GM21619 (cell line): ENCODE data around the gene SORCS1.

ENCODE experiments used
- ATAC-seq: cut with Tn5 transposase; IDR thresholded peaks from one replicate; pipeline ENCODE4 v1.9.1; 2021; ENCODE audit not compliant: unreplicated experiment

The SORCS1 gene

DNA sequence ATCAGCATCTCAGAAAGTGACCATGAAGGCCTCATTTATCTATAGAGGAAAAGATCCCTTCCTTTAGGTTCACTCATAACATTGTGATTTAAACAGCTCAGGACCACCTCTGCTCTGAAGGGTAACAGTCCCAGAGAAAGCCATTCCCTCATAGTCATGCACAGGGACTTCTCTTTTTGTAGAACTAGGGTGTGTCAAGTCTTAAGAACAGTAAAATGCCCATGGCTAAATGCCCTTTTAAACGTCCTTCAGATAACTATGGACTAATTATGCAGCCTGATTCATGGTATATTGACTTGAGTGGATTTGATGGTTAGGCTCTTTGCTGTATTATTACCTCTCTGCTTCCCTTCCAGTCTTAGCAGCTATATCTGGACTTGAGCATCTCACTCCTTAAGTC, 337.8 kb downstream of the SORCS1 start:
- no peak for ATAC-seq

- no peak for ATAC-seq
Observed at GRCh38 chr10:106825576-106826364, 338.7 kb downstream of the SORCS1 start.

DNA sequence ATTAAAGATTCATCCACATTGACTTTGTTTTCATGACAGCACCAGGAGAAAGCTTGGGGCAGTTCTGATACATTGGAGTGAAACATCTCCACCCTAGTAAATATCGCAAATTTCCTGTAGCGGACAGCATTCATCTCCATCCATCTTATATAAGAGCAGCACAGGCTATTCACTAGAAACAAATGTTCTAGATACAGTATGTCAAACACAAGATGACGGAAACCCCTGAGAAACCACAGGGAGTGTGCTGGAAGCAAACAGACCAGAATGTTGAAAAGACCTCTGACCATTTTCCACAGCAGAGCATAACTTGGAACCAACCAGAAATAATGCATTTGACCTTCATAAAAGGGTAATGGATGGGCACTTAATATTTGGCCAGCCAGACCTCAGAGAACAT, 343.9 kb downstream of the SORCS1 start:
- no peak for ATAC-seq

GRCh38 chr10:106819490-106819889, 345.0 kb downstream of the SORCS1 start:
- ATAC-seq, result no peak

DNA sequence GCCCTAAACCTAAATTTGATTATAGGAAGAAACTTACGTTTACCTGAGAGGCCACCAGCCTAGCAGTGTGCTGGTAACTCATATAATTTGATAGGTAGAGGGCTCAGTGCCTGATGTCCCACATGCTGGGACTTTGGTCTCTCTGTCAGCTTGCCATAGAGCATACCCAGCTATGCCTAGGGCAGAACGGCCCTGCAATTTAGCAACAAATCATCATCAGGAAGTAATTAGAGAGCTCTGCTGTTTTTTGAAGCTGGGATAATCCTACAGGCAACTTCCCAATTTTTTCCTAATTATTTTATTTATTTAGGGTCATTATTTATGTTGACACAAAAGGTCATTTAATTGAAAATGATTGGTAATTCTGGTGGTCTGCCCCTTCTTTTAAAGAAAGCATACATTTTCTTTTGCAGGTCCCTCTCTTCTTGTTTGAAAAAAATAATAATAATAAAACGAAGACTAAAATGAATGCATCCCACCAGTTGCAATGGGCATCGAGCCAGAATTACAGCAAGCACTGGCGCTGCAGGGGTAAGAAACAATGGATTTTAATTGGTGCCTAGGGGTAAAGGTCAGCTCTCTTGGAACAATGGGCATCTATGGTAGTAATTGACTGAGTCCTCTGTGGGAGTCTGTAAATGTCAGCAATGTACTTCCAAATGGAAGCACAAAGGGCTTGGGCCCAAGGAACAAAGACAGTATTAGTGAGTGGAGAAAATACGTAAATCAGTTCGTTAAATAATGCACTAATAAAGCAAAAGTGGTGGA, 348.0 kb downstream of the SORCS1 start:
- ATAC-seq, result no peak

DNA sequence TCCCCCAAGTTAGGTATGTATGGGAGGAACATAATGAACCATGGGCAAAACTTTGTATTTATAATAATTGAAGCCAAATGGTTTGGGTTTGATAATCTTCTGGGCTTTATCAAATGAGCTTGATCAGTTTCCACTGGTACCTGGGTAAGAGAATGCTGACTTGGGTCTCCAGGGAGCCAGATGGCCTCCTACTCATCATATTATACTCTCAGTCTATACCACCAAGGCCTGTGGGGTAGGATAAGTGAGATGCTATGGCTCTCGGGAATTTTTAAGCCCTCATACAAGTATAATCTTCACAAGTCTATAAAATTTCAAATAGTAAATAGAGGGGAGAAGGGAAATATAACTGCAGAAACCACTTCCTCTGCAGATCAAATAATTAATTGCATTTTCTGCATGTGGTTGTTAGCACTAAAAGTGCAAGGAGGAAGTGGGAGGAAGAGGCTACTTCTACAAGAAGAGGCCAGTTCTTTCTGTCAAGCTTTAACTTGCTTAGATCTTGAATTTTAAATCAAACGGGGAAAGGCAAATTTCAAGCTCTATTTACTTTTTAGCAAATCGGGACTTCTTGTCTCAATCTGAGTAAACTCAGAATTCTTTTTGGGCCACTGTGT, 349.0 kb downstream of the SORCS1 start:
- ATAC-seq, result peak; percentile 79

GRCh38 chr10:106804992-106805582, 359.4 kb downstream of the SORCS1 start:
- no peak for ATAC-seq

DNA sequence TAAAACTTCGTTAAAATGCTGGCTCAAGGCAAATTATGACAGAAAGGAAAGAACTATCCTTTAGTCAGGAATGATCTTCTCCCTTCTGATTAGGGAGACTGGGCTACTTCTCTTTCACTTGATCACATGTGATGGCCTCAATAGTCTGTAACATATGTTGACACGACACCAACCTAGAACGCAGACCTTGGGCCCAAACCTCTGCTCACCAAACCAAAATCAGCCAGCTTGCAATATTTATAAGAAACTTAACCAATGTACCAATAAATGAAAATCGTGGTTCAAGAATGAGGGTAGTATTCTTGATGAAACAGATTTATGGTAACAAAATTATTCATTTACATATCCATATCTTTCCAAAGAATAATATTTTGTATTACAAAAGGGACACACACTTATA, 361.6 kb downstream of the SORCS1 start:
- ATAC-seq, result no peak

DNA sequence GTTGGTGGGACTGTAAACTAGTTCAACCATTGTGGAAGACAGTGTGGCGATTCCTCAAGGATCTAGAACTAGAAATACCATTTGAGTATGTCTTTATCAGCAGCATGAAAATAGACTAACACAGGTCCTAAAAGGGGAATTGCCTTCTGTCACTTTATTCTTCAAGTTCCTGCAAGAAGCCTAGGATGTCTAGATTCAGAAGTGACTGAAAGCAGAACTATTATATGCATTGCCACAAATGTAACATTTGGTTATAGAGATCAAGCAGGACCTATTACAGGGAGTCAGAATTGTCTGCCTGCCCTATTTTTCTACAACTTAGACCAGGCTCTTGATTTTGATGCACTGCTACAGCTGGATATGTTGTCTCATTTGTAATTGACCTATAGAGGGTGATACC, 364.7 kb downstream of the SORCS1 start:
- no peak for ATAC-seq

- ATAC-seq, result peak; percentile 96
Observed at GRCh38 chr10:106795619-106796018, 368.9 kb downstream of the SORCS1 start.

- ATAC-seq, result no peak
Observed at GRCh38 chr10:106793617-106794016, 370.9 kb downstream of the SORCS1 start.

DNA sequence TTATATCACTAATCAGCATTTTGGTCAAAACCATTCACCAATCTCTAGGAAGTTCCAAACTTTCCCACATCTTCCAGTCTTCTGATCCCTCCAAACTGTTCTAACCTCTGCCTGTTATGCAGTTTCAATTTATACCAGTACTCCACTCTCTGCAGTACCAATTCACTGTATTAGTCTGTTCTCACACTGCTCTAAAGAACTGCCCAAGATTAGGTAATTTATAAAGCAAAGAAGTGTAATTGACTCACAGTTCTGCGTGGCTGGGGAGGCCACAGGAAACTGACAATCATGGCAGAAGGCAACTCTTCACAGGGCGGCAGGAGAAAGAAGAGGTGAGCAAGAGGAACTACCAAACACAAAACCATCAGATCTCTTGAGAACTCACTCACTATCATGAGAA, 374.9 kb downstream of the SORCS1 start:
- ATAC-seq, result no peak

DNA sequence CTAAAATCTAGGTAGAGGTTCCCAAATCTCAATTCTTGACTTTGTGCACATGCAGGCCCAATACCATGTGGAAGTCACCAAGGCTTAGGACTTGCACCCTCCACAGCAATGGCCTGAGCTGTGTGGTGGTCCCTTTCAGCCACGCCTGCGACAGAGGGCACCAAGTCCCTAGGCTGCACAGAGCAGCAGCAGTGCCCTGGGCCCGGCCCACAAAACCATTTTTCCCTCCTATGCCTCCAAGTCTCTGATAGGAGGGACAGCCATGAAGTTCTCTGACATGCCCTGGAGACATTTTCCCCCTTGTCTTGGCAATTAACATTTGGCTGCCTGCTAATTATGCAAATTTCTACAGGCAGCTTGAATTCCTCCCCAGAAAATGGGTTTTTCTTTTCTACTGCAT, 375.5 kb downstream of the SORCS1 start:
- ATAC-seq, result no peak

DNA sequence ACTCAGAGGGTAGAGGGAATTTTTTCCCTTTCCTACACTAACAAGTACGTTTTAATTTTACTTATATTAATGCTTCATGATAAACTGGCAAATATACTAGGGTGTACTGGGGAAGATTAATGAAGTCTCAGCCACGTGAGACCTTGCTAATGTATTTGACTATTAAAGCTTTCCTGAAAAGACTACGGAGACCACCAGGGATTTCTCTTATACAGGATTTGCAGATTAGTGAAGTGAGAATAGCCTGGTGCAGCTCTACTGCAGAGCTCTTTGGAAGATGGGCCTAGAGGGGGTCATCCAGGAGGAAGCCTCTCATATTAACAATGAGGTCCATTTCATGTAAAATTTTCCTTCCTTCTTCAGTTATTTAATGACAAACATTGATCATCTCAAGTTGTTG, 379.0 kb downstream of the SORCS1 start:
- no peak for ATAC-seq

DNA sequence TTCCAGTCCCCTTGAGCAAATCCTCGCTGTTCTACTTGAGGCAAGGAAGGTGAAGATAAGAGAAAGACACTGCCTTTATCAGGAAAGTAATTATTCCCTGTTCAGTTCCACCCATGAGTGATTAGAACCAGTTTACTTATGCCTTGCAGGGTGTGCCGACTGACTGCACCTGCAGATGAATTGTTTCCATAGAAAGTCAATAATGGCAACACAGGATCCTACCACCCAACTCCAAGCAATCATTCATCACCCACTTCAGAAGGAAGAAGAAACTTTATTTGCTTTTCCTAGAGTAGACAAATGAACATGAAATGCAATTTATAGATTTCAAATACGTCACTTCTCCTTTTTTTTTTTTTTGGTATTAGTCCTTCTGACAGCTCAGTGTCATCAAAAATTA, 383.9 kb downstream of the SORCS1 start:
- no peak for ATAC-seq

- no peak for ATAC-seq
Observed at GRCh38 chr10:106777841-106778240, 386.7 kb downstream of the SORCS1 start.

DNA sequence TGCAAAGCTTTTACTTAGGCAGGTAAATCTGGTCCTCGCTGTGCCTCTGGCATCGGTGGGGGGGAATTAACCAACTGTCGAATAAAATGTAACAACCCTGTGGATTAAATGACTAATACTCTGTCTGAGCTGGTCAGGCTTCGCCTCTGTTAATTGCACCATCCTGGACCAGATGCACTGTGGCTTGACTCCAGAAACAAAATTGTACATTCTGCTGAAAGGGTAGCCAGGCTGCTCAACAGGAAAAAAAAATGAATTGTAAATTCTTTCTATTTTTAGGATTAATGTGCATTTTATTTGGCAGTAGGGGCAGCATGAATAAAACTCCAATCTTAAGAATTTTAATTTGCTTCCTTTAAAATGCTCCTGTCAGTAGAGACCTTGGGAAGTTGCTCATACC, 389.4 kb downstream of the SORCS1 start:
- ATAC-seq, result no peak

GRCh38 chr10:106772957-106773356, 391.5 kb downstream of the SORCS1 start:
- no peak for ATAC-seq

DNA sequence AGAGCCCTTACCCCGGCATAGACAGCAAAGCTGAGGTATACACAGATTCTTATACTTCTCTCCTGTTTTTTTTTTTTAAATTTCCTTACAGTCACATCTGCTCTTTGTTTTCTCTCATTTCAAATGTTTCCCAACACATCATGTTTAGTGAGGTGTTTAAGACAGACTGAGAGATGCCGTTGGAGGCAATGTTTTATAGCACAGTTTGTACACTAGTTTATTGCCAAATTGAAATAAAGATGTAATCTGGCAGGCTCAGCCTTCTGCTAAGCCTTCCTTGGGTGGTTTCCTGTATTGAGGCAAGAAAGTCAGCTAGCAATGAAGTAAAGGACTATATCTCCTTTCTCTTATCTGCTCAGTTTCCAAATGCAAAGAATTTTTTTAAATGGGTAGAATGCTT, 393.4 kb downstream of the SORCS1 start:
- ATAC-seq, result no peak

DNA sequence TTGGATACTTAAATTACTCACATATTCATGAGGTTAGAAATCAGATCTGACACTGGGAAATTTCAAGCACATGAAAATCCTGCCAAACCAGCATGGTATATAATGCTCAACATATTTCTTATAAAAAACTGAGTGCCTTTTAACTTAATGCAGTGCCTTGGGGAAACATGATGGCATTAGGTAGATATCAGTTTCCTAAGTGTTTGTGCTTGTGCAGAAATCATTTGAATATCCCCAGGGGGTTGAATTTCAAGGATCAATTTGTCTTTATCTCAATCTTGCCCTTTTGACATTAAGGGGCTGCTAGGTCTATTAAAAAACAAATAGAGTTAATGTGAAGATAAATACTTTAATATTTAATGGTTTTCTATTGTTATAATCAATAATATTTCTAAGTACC, 396.3 kb downstream of the SORCS1 start:
- ATAC-seq, result no peak

DNA sequence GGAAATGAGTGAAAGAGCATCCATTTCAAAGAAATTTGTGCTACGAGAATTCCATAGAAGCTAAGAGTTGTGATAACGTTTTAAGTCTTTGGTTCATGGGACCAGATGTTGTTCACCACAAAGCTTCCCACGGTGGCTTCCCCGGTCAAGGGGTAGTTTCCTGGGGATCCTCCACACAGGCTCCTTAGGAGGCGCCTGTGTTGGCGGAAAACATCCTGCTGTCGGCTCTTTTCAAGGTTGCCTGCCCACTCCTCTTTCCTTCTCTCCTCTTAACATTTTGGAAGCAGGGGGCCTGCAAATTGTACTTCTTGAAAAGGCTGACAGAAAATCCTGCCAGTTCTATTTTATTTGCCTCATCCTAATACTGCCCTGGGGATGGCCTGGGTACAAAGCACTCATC, 398.6 kb downstream of the SORCS1 start:
- no peak for ATAC-seq
